ENCODE results near the gene MLN.

DNA sequence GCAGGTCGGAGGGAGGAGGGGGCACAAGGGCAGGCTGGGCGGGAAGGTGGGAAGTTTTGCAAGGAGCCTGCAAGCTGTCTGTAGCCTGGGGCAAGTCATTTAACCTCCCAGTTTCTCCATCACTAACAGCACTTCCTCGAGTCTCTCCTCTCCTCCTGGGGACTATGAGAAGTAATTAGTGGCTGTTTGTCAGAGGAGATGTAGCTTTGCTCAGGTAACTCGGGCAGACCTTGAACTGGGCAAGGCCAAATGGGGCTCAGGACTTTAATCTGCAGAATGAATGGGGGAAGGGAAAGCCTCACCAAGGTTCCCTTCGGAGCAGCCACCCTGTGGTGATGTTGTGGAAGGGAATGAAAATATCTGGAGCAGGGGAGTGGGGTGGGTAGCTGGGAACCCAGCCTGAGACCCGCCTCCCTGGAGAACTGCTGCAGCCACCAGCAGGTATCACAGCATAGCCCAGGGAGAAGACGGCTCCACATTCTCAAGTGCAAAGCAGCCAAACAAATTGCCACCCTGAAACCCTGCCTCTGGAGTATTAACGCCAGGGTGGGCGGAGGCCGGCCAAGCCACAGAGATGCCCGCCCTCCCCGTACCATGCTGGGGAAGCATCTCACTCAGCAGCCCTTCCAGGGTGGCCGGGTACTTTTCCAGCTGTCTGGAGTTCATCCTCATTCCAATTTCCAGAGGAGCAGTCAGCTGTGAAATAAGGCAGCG lies 8.7 kb downstream of the MLN start:
- TF ChIP-seq, protein P1, sequence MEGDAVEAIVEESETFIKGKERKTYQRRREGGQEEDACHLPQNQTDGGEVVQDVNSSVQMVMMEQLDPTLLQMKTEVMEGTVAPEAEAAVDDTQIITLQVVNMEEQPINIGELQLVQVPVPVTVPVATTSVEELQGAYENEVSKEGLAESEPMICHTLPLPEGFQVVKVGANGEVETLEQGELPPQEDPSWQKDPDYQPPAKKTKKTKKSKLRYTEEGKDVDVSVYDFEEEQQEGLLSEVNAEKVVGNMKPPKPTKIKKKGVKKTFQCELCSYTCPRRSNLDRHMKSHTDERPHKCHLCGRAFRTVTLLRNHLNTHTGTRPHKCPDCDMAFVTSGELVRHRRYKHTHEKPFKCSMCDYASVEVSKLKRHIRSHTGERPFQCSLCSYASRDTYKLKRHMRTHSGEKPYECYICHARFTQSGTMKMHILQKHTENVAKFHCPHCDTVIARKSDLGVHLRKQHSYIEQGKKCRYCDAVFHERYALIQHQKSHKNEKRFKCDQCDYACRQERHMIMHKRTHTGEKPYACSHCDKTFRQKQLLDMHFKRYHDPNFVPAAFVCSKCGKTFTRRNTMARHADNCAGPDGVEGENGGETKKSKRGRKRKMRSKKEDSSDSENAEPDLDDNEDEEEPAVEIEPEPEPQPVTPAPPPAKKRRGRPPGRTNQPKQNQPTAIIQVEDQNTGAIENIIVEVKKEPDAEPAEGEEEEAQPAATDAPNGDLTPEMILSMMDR (IDR thresholded peaks at IDR 0.05 in 8 of 11, conservative IDR thresholded peaks at IDR 0.05 in 3 of 11): no peak
- no peak for TF ChIP-seq POLR2A (IDR thresholded peaks at IDR 0.05)
